ENCODE measurements around the gene GPR107.
"Not testable (repeated sequence)": the region's sequence is repeated elsewhere in the genome, so short reads cannot be mapped to it uniquely, and the experiment has no call there.

- not testable (repeated sequence) for TF ChIP-seq POLR2A, CTCF (IDR thresholded peaks at IDR 0.05)
These were observed 36.2 kb upstream of the GPR107 start for GRCh38 chr9:130017510-130017909.
